ENCODE data around the gene TRIM58. TPM values are rescaled to one million over a fixed set of nuclear protein-coding genes. Genes with fewer than 3 reads are reported as not detected.

The TRIM58 gene, protein sequence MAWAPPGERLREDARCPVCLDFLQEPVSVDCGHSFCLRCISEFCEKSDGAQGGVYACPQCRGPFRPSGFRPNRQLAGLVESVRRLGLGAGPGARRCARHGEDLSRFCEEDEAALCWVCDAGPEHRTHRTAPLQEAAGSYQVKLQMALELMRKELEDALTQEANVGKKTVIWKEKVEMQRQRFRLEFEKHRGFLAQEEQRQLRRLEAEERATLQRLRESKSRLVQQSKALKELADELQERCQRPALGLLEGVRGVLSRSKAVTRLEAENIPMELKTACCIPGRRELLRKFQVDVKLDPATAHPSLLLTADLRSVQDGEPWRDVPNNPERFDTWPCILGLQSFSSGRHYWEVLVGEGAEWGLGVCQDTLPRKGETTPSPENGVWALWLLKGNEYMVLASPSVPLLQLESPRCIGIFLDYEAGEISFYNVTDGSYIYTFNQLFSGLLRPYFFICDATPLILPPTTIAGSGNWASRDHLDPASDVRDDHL
- not detected in 2 replicates for total RNA-seq

DNA sequence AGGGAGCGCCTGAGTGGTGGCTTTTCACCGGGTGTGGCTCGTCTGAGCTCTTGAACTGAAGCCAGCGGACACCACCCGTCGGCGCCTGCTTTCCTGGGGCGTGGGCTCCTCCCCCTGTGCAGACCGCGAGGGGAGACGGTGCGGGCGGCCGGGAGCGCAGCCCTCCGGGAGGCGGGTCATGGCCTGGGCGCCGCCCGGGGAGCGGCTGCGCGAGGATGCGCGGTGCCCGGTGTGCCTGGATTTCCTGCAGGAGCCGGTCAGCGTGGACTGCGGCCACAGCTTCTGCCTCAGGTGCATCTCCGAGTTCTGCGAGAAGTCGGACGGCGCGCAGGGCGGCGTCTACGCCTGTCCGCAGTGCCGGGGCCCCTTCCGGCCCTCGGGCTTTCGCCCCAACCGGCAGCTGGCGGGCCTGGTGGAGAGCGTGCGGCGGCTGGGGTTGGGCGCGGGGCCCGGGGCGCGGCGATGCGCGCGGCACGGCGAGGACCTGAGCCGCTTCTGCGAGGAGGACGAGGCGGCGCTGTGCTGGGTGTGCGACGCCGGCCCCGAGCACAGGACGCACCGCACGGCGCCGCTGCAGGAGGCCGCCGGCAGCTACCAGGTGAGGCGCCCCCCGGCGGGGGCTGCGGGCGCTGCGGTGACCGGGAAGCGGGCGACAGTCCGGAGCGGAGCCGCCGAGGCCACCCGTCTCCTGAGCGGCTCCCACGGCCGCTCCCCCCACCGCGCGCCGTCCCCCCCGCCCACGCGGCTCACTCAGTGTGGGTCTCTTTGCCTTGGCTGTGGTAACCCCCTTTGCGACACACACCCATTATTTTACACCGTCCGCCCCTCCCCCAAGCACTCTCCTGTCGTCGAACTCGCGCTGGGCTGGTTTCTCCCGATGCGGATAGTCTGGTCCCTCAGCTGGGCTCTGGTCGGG lies at the start of gene TRIM58:
TSS of gene TRIM58 (plus strand) at position 119 of the 916 bp plus-strand sequence. CDS start at position 179, 60 bp downstream.
- H3K4me3 ChIP-seq (ENCODE audit: low read depth, low read length): no peak within 1 kb of the TSS
- H3K27me3 ChIP-seq (ENCODE audit: control insufficient read depth, insufficient read depth, low read length): no peaks in the 10 kb centered on the region
- DNase-seq (ENCODE audit: low read depth): no peak

DNA sequence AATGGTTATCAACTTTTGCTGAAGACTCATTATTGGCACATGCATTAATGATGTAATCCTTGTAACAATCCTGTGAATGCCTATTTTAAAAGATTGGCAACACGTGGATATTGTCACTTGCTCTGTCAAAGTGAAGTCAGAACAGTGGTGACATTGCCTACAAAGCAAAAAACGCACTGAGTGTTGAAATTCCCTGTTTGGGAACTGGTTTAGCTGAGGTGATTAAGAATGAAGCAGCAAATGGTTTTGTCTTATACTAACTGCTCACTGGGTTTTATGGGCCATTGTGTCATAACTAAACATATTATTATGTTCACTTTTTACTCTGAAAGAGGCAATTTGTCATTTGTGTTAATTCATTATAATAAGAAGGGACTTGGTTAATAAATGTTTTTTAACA lies 44.4 kb upstream of the TRIM58 start:
- no peaks in the 10 kb centered on the region for H3K36me3 ChIP-seq (ENCODE audit: control insufficient read depth, insufficient read depth, low read length)
- H3K27me3 ChIP-seq (ENCODE audit: control insufficient read depth, insufficient read depth, low read length): no peaks in the 10 kb centered on the region
- no peak overlapping the region for H3K4me3 ChIP-seq (ENCODE audit: low read depth, low read length)
- no peak for FAIRE-seq
- DNase-seq (ENCODE audit: low read depth): no peak
- TF ChIP-seq, protein P1, sequence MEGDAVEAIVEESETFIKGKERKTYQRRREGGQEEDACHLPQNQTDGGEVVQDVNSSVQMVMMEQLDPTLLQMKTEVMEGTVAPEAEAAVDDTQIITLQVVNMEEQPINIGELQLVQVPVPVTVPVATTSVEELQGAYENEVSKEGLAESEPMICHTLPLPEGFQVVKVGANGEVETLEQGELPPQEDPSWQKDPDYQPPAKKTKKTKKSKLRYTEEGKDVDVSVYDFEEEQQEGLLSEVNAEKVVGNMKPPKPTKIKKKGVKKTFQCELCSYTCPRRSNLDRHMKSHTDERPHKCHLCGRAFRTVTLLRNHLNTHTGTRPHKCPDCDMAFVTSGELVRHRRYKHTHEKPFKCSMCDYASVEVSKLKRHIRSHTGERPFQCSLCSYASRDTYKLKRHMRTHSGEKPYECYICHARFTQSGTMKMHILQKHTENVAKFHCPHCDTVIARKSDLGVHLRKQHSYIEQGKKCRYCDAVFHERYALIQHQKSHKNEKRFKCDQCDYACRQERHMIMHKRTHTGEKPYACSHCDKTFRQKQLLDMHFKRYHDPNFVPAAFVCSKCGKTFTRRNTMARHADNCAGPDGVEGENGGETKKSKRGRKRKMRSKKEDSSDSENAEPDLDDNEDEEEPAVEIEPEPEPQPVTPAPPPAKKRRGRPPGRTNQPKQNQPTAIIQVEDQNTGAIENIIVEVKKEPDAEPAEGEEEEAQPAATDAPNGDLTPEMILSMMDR (IDR thresholded peaks at IDR 0.05; ENCODE audit: insufficient read depth, low read length, severe bottlenecking): no peak

More for the DNA sequence above, at the start of gene TRIM58:
- H3K36me3 ChIP-seq (ENCODE audit: control insufficient read depth, insufficient read depth, low read length): no peaks in the 10 kb centered on the region
- no peak for FAIRE-seq
- TF ChIP-seq, protein P1 (IDR thresholded peaks at IDR 0.05; ENCODE audit: insufficient read depth, low read length, severe bottlenecking): no peak

DNA sequence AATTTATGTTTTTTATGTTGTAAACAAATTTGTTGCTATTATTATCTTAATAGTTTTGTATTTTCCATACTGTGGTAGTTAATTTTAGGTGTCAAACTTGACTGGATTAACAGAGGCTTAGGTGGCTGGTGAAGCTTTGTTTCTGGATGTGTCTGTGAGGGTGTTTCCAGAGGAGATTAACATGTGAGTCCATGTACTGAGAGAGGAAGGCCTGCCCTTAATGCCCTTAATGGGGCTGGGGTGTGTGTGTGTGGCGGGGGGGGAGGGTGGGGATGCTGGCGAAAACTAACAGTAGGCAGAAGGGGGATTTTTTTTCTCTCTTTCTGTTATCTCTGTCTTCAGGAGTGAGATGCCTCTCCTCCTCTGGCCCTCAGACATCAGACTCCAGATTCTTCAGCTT lies 34.9 kb upstream of the TRIM58 start:
- Histone ChIP-seq H3K27me3 (ENCODE audit: control insufficient read depth, insufficient read depth, low read length) (no peaks in the 10 kb centered on the region), H3K36me3 (ENCODE audit: control insufficient read depth, insufficient read depth, low read length) (no peaks in the 10 kb centered on the region), H3K4me3 (ENCODE audit: low read depth, low read length) (no peak overlapping the region)
- FAIRE-seq (no peak), DNase-seq (ENCODE audit: low read depth) (no peak)
- TF ChIP-seq, protein P1 (IDR thresholded peaks at IDR 0.05; ENCODE audit: insufficient read depth, low read length, severe bottlenecking): no peak

DNA sequence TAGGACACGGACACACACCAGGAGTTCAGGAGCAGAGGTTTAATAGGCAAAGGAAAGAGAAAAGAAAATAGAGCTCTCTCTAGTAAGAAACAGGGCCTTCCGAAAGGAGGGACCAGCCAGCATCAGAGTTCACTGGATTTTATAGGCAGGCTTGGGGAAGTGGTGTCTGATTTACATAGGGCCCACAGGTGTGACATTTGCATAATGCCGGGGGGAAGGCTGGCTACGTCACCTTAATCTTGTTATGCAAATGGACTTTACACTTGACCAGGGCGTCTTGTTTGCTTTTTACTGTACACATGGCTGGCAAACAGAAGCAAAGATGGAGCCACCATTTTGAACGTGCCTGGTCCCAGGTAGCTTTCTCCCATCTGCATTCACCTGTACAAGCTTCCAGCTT lies 33.0 kb upstream of the TRIM58 start, which contains the start of gene OR14A16:
TSS of gene OR14A16 (minus strand) at position 97 of the 400 bp plus-strand sequence. CDS start 8,390 bp downstream, outside the sequence.
- no peak for FAIRE-seq

DNA sequence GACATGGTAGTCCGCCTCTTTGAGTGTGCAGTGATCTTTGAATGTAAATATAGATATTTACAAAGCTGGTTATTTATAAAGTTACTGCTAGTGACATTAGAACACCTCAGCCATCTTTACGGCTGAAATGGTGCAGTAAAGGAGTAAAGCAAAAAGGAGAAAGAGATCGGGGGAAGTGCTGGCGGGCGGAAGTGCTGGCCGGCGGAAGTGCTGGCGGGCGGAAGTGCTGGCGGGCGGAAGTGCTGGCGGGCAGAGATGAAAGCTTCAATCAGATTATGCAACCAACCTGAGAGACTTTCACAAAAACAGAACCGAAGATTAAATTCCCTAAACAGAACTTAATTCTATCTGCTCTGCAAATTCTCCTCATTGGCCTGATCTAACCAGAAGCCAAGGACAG lies 31.6 kb upstream of the TRIM58 start:
- Histone ChIP-seq H3K4me3 (ENCODE audit: low read depth, low read length) (no peak overlapping the region), H3K27me3 (ENCODE audit: control insufficient read depth, insufficient read depth, low read length) (no peaks in the 10 kb centered on the region), H3K36me3 (ENCODE audit: control insufficient read depth, insufficient read depth, low read length) (no peaks in the 10 kb centered on the region)
- TF ChIP-seq, protein P1 (IDR thresholded peaks at IDR 0.05; ENCODE audit: insufficient read depth, low read length, severe bottlenecking): no peak
- no peak for FAIRE-seq
- DNase-seq (ENCODE audit: low read depth): no peak

More for the DNA sequence above, 33.0 kb upstream of the TRIM58 start, which contains the start of gene OR14A16:
- TF ChIP-seq, protein P1 (IDR thresholded peaks at IDR 0.05; ENCODE audit: insufficient read depth, low read length, severe bottlenecking): no peak
- no peak for DNase-seq (ENCODE audit: low read depth)
- H3K4me3 ChIP-seq (ENCODE audit: low read depth, low read length): no peak within 1 kb of the TSS
- H3K36me3 ChIP-seq (ENCODE audit: control insufficient read depth, insufficient read depth, low read length): no peaks in the 10 kb centered on the region
- H3K27me3 ChIP-seq (ENCODE audit: control insufficient read depth, insufficient read depth, low read length): no peaks in the 10 kb centered on the region

All from bronchial epithelial cell (primary cell).